Panc1 (cell line): ENCODE data around the gene SETX.

Source experiments
- CTCF ChIP-seq: fragments of 450-650 bp; IDR thresholded peaks from 2 replicates; pipeline ENCODE4 v1.5.1; 2017; ENCODE audit warnings: mild to moderate bottlenecking
- POLR2AphosphoS5 ChIP-seq: IDR thresholded peaks from 2 replicates; pipeline ENCODE4 v1.6.1; 2012; ENCODE audit warnings: mild to moderate bottlenecking, low read depth, low read length, moderate library complexity
- SIN3A ChIP-seq: IDR thresholded peaks from 2 replicates; pipeline ENCODE4 v1.6.1; 2012; ENCODE audit warnings: low read depth, mild to moderate bottlenecking, low read length, moderate library complexity, borderline replicate concordance; ENCODE audit not compliant: insufficient read depth

GRCh38 chr9:132381966-132382541, 27.3 kb upstream of the SETX start:
- no peak for TF ChIP-seq SIN3A
- TF ChIP-seq CTCF: no peak
- no peak for TF ChIP-seq POLR2AphosphoS5
